ENCODE data around the gene CNDP2.

DNA sequence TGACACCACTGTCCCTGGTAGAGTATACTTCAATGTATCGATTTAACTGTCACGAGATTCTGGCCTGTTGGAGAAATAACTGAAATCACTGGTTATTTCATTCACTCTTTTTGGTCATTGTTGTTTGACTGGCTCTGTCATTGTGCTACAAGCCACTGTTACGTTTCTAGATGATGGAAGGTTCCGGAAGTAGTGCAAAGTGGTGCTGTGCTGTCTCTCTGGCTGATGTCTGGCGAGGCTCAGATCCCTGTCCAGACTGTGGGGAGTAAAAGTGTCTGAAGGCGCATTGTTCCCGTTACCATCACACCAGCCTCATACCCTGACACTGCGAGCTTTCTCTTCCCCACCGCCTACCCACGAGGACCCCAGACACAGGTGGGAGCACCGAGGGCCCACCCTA lies 49.8 kb downstream of the CNDP2 start:
- no peak for TF ChIP-seq EZH2 (IDR thresholded peaks at IDR 0.05; ENCODE audit: borderline replicate concordance, insufficient read depth, low read depth, low read length, poor library complexity, severe bottlenecking)
- TF ChIP-seq, protein P1, sequence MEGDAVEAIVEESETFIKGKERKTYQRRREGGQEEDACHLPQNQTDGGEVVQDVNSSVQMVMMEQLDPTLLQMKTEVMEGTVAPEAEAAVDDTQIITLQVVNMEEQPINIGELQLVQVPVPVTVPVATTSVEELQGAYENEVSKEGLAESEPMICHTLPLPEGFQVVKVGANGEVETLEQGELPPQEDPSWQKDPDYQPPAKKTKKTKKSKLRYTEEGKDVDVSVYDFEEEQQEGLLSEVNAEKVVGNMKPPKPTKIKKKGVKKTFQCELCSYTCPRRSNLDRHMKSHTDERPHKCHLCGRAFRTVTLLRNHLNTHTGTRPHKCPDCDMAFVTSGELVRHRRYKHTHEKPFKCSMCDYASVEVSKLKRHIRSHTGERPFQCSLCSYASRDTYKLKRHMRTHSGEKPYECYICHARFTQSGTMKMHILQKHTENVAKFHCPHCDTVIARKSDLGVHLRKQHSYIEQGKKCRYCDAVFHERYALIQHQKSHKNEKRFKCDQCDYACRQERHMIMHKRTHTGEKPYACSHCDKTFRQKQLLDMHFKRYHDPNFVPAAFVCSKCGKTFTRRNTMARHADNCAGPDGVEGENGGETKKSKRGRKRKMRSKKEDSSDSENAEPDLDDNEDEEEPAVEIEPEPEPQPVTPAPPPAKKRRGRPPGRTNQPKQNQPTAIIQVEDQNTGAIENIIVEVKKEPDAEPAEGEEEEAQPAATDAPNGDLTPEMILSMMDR (IDR thresholded peaks at IDR 0.05): no peak

Data from B cell (primary cell).